ENCODE measurements around the gene FOXD1.

The FOXD1 gene

GRCh38 chr5:73448463-73449136 lies at the start of gene FOXD1:
TSS of gene FOXD1 (minus strand) at chr5:73448777. CDS start at chr5:73448362, 415 bp downstream.
- DNase-seq (ENCODE audit: low read depth), result peak; percentile 99
- peak; percentile 18 for TF ChIP-seq CTCF (conservative IDR thresholded peaks at IDR 0.05; ENCODE audit: low read length)
- H3K4me3 ChIP-seq (ENCODE audit: low read length), result peak within 1 kb of the TSS; percentile 70

- TF ChIP-seq CTCF (conservative IDR thresholded peaks at IDR 0.05; ENCODE audit: low read length), result no peak
- DNase-seq (ENCODE audit: low read depth), result no peak
- peak overlapping the region; percentile 86 for H3K4me3 ChIP-seq (ENCODE audit: low read length)
Measured at GRCh38 chr5:73497497-73498056, 49.0 kb upstream of the FOXD1 start.

GRCh38 chr5:73496984-73497457 lies 48.4 kb upstream of the FOXD1 start:
- peak; percentile 43 for DNase-seq (ENCODE audit: low read depth)

GRCh38 chr5:73495772-73496335 lies 47.3 kb upstream of the FOXD1 start:
- TF ChIP-seq CTCF (conservative IDR thresholded peaks at IDR 0.05; ENCODE audit: low read length), result no peak
- DNase-seq (ENCODE audit: low read depth), result no peak
- H3K4me3 ChIP-seq (ENCODE audit: low read length), result no peak overlapping the region

More at GRCh38 chr5:73496984-73497457, 48.4 kb upstream of the FOXD1 start:
- no peak overlapping the region; the same call in 1 of the 2 replicates for H3K4me3 ChIP-seq (ENCODE audit: low read length)
- peak; percentile 39 for TF ChIP-seq CTCF (conservative IDR thresholded peaks at IDR 0.05; ENCODE audit: low read length)

GRCh38 chr5:73494721-73495120 lies 46.1 kb upstream of the FOXD1 start:
- no peak for TF ChIP-seq CTCF (conservative IDR thresholded peaks at IDR 0.05; ENCODE audit: low read length)
- DNase-seq (ENCODE audit: low read depth), result no peak
- H3K4me3 ChIP-seq (ENCODE audit: low read length), result no peak overlapping the region

GRCh38 chr5:73493421-73493820 lies 44.8 kb upstream of the FOXD1 start:
- H3K4me3 ChIP-seq (ENCODE audit: low read length), result no peak overlapping the region
- DNase-seq (ENCODE audit: low read depth), result no peak
- no peak for TF ChIP-seq CTCF (conservative IDR thresholded peaks at IDR 0.05; ENCODE audit: low read length)

GRCh38 chr5:73491155-73491554 lies 42.6 kb upstream of the FOXD1 start:
- DNase-seq (ENCODE audit: low read depth), result no peak
- no peak for TF ChIP-seq CTCF (conservative IDR thresholded peaks at IDR 0.05; ENCODE audit: low read length)
- no peak overlapping the region for H3K4me3 ChIP-seq (ENCODE audit: low read length)
